ENCODE measurements around the gene C2CD2L.

The C2CD2L gene

DNA sequence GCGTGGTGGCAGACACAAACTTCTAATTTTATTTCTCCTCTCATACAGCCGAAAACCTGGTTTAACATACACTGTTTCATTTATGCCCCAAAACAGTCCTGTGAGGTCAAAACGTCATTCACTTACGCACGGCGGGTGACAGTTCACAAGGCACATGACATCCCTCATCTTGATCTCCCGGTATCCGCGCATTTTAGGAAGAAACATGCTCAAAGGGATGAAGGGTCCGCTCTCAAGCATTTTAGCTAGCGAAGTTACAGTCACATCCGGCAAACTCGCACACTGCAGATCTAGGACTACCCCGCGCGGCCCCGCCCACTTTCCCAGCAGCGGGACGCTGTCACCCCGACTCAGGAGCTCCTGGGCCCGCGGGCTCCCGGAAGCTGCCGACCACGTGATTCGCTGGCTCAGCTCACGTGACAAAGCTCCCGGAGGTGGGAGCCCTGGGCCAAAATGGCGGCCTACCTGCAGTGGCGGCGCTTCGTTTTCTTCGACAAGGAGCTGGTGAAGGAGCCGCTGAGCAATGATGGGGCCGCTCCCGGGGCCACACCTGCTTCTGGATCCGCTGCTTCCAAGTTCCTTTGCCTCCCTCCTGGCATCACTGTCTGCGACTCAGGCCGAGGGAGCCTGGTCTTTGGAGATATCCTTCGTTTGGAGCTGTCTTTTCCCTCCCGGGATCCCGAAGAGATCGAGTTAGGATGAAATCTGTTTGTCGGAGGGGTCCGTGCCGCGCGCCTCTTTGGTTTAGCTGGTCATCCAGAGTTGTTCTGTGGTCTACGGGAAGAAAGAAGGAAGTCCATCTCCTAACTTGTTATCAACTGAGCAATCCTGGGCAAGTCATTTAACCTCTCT lies 39.5 kb upstream of the C2CD2L start, which contains the start of gene VPS11:
TSS of gene VPS11 (plus strand) at position 448 of the 852 bp plus-strand sequence. CDS start at position 454, 6 bp downstream.
- TF ChIP-seq FOXA1 (IDR thresholded peaks at IDR 0.05) (no peak), SP1 (IDR thresholded peaks at IDR 0.05) (no peak), NFRKB (IDR thresholded peaks at IDR 0.05) (0 out of 2 replicates have a peak, but pooled peaks have one; percentile 32), SUZ12 (IDR thresholded peaks at IDR 0.05) (no peak), LEF1 (IDR thresholded peaks at IDR 0.05; ENCODE audit: borderline replicate concordance) (no peak; the same call in 1 of the 2 replicates), ELF4 (IDR thresholded peaks at IDR 0.05) (peak; percentile 74), BHLHE40 (IDR thresholded peaks at IDR 0.05; ENCODE audit: borderline replicate concordance) (no peak), FOXK2 (IDR thresholded peaks at IDR 0.05) (no peak), ARNT (IDR thresholded peaks at IDR 0.05) (no peak), CTBP1 (IDR thresholded peaks at IDR 0.05; ENCODE audit: borderline replicate concordance) (no peak), TARDBP (IDR thresholded peaks at IDR 0.05) (no peak), FOXM1 (IDR thresholded peaks at IDR 0.05; ENCODE audit: borderline replicate concordance) (no peak), L3MBTL2 (conservative IDR thresholded peaks at IDR 0.05) (peak; percentile 76), ZNF384 (IDR thresholded peaks at IDR 0.05) (no peak), HDGF (IDR thresholded peaks at IDR 0.05; ENCODE audit: borderline replicate concordance) (no peak)
- TF ChIP-seq, protein P1, sequence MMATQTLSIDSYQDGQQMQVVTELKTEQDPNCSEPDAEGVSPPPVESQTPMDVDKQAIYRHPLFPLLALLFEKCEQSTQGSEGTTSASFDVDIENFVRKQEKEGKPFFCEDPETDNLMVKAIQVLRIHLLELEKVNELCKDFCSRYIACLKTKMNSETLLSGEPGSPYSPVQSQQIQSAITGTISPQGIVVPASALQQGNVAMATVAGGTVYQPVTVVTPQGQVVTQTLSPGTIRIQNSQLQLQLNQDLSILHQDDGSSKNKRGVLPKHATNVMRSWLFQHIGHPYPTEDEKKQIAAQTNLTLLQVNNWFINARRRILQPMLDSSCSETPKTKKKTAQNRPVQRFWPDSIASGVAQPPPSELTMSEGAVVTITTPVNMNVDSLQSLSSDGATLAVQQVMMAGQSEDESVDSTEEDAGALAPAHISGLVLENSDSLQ (IDR thresholded peaks at IDR 0.05): peak; percentile 70
- CTCF ChIA-PET: interaction anchor here (1.0 kb wide), 1 partner anchor 11 kb away, joined by 4 read pairs; the partner anchor contains the start of gene HYOU1
- POLR2A ChIA-PET: interaction anchor here (0.8 to 2.8 kb wide), 14 partner anchors 10 to 255 kb away, joined by 3 to 28 read pairs (median 5); partner anchors contain the start of genes C2CD2L, DPAGT1, HINFP and HMBS
- peak; percentile 98 for DNase-seq (ENCODE audit: extremely low spot score)

DNA sequence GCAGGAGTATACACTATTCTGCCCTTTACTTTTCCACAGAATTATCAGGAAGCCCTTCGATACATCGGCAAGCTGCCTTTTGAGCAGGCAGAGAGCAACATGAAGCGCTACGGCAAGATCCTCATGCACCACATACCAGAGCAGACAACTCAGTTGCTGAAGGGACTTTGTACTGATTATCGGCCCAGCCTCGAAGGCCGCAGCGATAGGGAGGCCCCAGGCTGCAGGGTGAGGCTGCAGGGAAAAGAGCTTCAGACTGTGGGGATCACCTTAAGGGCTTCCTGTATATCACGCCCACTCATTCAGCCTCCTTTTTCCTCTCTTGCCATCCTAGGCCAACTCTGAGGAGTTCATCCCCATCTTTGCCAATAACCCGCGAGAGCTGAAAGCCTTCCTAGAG lies 29.3 kb upstream of the C2CD2L start:
- ChIA-PET POLR2A (interaction anchor here (2.2 kb wide), 2 partner anchors 10 to 17 kb away, joined by 11 read pairs; partner anchors contain the start of gene VPS11), CTCF (no interaction called here)
- no peak for TF ChIP-seq ARNT (IDR thresholded peaks at IDR 0.05)
- no peak for TF ChIP-seq NFRKB (IDR thresholded peaks at IDR 0.05)
- TF ChIP-seq TARDBP (IDR thresholded peaks at IDR 0.05): no peak
- TF ChIP-seq FOXA1 (IDR thresholded peaks at IDR 0.05): no peak
- no peak for TF ChIP-seq ZNF384 (IDR thresholded peaks at IDR 0.05)
- TF ChIP-seq FOXK2 (IDR thresholded peaks at IDR 0.05): no peak
- no peak for TF ChIP-seq LEF1 (IDR thresholded peaks at IDR 0.05; ENCODE audit: borderline replicate concordance)
- TF ChIP-seq FOXM1 (IDR thresholded peaks at IDR 0.05; ENCODE audit: borderline replicate concordance): no peak
- TF ChIP-seq L3MBTL2 (conservative IDR thresholded peaks at IDR 0.05): no peak
- no peak for TF ChIP-seq SP1 (IDR thresholded peaks at IDR 0.05)
- no peak for TF ChIP-seq SUZ12 (IDR thresholded peaks at IDR 0.05)
- no peak for TF ChIP-seq BHLHE40 (IDR thresholded peaks at IDR 0.05; ENCODE audit: borderline replicate concordance)
- TF ChIP-seq HDGF (IDR thresholded peaks at IDR 0.05; ENCODE audit: borderline replicate concordance): no peak
- TF ChIP-seq, protein P1 (IDR thresholded peaks at IDR 0.05): no peak
- TF ChIP-seq CTBP1 (IDR thresholded peaks at IDR 0.05; ENCODE audit: borderline replicate concordance): no peak
- no peak for TF ChIP-seq ELF4 (IDR thresholded peaks at IDR 0.05)
- no peak for DNase-seq (ENCODE audit: extremely low spot score)

DNA sequence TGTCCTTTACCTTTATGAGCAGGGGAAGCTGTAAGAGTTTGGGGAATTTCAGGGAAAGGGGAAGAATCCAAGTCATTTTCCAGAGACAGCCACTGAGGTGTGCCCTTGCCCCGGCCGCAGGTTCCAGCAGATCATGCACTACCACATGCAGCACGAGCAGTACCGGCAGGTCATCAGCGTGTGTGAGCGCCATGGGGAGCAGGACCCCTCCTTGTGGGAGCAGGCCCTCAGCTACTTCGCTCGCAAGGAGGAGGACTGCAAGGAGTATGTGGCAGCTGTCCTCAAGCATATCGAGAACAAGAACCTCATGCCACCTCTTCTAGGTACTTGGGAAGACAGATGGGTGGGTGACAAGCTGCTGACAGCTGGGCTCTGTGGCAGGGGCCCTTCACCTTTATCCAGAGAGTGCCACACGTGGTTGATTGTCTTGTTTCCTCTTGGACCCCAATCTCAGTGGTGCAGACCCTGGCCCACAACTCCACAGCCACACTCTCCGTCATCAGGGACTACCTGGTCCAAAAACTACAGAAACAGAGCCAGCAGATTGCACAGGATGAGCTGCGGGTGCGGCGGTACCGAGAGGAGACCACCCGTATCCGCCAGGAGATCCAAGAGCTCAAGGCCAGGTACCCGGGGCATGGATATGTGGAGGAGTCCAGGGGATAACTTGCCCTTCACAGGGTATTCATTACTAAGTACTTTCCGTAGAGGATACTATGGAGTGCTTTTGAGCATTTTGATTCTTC lies 28.3 kb upstream of the C2CD2L start:
- CTCF ChIA-PET: no interaction called here
- POLR2A ChIA-PET: interaction anchor here (2.2 kb wide), 2 partner anchors 11 to 16 kb away, joined by 11 read pairs; partner anchors contain the start of gene VPS11
- TF ChIP-seq TARDBP (IDR thresholded peaks at IDR 0.05): no peak
- TF ChIP-seq LEF1 (IDR thresholded peaks at IDR 0.05; ENCODE audit: borderline replicate concordance): no peak
- TF ChIP-seq FOXK2 (IDR thresholded peaks at IDR 0.05): no peak
- TF ChIP-seq, protein P1 (IDR thresholded peaks at IDR 0.05): no peak
- TF ChIP-seq FOXM1 (IDR thresholded peaks at IDR 0.05; ENCODE audit: borderline replicate concordance): no peak
- TF ChIP-seq SP1 (IDR thresholded peaks at IDR 0.05): no peak
- no peak for DNase-seq (ENCODE audit: extremely low spot score)

DNA sequence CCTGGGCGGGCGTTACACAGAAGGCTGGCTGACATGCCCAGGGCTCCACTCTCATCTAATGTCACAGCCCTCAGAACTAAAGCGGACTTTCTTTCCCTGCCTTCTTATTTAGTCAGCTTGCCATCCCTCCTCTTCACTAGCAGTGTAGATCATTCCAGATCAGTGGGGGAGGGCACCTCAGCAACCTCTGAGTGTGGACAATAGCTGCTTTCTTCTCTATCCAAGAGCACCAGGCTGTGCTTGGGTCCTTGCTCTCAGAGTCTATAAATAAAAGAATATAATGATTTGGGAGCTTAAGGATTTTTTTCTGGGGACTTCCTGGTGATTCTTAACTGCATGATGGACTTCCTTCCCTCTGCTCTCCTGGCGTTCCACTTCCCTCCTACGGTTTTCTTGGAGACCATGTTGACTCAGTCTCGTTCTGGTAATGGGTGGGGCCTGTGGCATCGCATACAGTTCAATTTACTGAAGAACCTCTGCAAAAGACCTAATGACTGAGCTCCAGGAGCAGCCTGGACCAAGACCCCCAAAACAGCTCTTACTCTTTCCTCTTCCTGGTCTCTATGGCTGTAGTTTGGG lies 25.4 kb upstream of the C2CD2L start:
- no peak for DNase-seq (ENCODE audit: extremely low spot score)
- POLR2A ChIA-PET: interaction anchor here (1.4 to 3.0 kb wide), 3 partner anchors 11 to 14 kb away, joined by 3 to 14 read pairs (median 8); partner anchors contain the start of gene VPS11
- TF ChIP-seq, protein P1 (IDR thresholded peaks at IDR 0.05): no peak
- TF ChIP-seq L3MBTL2 (conservative IDR thresholded peaks at IDR 0.05): no peak
- no peak for TF ChIP-seq TARDBP (IDR thresholded peaks at IDR 0.05)
- TF ChIP-seq FOXA1 (IDR thresholded peaks at IDR 0.05): no peak
- no peak for TF ChIP-seq SUZ12 (IDR thresholded peaks at IDR 0.05)
- TF ChIP-seq CTBP1 (IDR thresholded peaks at IDR 0.05; ENCODE audit: borderline replicate concordance): no peak
- TF ChIP-seq LEF1 (IDR thresholded peaks at IDR 0.05; ENCODE audit: borderline replicate concordance): no peak
- no peak for TF ChIP-seq ZNF384 (IDR thresholded peaks at IDR 0.05)
- no peak for TF ChIP-seq FOXM1 (IDR thresholded peaks at IDR 0.05; ENCODE audit: borderline replicate concordance)
- TF ChIP-seq ELF4 (IDR thresholded peaks at IDR 0.05): no peak
- TF ChIP-seq NFRKB (IDR thresholded peaks at IDR 0.05): no peak
- no peak for TF ChIP-seq SP1 (IDR thresholded peaks at IDR 0.05)
- no peak for TF ChIP-seq FOXK2 (IDR thresholded peaks at IDR 0.05)
- no peak for TF ChIP-seq ARNT (IDR thresholded peaks at IDR 0.05)
- TF ChIP-seq BHLHE40 (IDR thresholded peaks at IDR 0.05; ENCODE audit: borderline replicate concordance): no peak
- CTCF ChIA-PET: no interaction called here
